SK-N-SH treated with all-trans-retinoic acid at 6 μM for 48 hours (cell line): ENCODE results near the gene CCR1.

Experiments used
- ATAC-seq: fragments of 200-7000 bp; cut with Tn5 transposase; 3 replicates; pipeline ENCODE4 v1.9.1; 2020; ENCODE audit warnings: mild to moderate bottlenecking, moderate library complexity
- ARNTL ChIP-seq: fragments of 450-650 bp; formaldehyde crosslinking; IDR thresholded peaks from 2 replicates; pipeline ENCODE4 v1.5.0; 2020; ENCODE audit warnings: low read depth, mild to moderate bottlenecking, moderate library complexity, borderline replicate concordance
- BACH2 ChIP-seq: fragments of 250-450 bp; sonication (Bioruptor Pico); IDR thresholded peaks from 2 replicates; pipeline ENCODE4 v1.9.0; 2021; ENCODE audit warnings: mild to moderate bottlenecking, borderline replicate concordance
- CSDC2 ChIP-seq: fragments of 250-450 bp; sonication (Bioruptor Pico); IDR thresholded peaks from 2 replicates; pipeline ENCODE4 v1.5.0; 2020; ENCODE audit warnings: mild to moderate bottlenecking, moderate library complexity
- ESRRG ChIP-seq: fragments of 250-450 bp; sonication (Bioruptor Pico); IDR thresholded peaks from 2 replicates; pipeline ENCODE4 v1.6.1; 2021; ENCODE audit warnings: mild to moderate bottlenecking
- GLIS3 ChIP-seq: fragments of 250-450 bp; sonication (Bioruptor Pico); IDR thresholded peaks from 2 replicates; pipeline ENCODE4 v1.5.0; 2020; ENCODE audit warnings: mild to moderate bottlenecking, moderate library complexity
- ISL1 ChIP-seq: fragments of 250-450 bp; sonication (Bioruptor Pico); IDR thresholded peaks from 2 replicates; pipeline ENCODE4 v2.1.2; 2022; ENCODE audit warnings: mild to moderate bottlenecking, moderate library complexity
- PPARA ChIP-seq: fragments of 250-450 bp; sonication (Bioruptor Pico); IDR thresholded peaks from 2 replicates; pipeline ENCODE4 v1.5.0; 2020; ENCODE audit warnings: mild to moderate bottlenecking, borderline replicate concordance
- RARB ChIP-seq: fragments of 250-450 bp; sonication (Bioruptor Pico); IDR thresholded peaks from 2 replicates; pipeline ENCODE4 v1.8.0; 2021; ENCODE audit warnings: mild to moderate bottlenecking, moderate library complexity
- TCF4 ChIP-seq: fragments of 250-450 bp; sonication (Bioruptor Pico); IDR thresholded peaks from 2 replicates; pipeline ENCODE4 v1.8.0; 2021; ENCODE audit warnings: mild to moderate bottlenecking, moderate library complexity, borderline replicate concordance
- TOX ChIP-seq: fragments of 250-450 bp; sonication (Bioruptor Pico); IDR thresholded peaks from 2 replicates; pipeline ENCODE4 v1.8.0; 2021; ENCODE audit warnings: mild to moderate bottlenecking, moderate library complexity, borderline replicate concordance
- ZC3H10 ChIP-seq: fragments of 250-450 bp; sonication (Bioruptor Pico); IDR thresholded peaks from 2 replicates; pipeline ENCODE4 v1.5.1; 2021; ENCODE audit warnings: mild to moderate bottlenecking, moderate library complexity
- ZFP3 ChIP-seq: fragments of 250-450 bp; sonication (Bioruptor Pico); IDR thresholded peaks from 2 replicates; pipeline ENCODE4 v1.5.0; 2020; ENCODE audit warnings: mild to moderate bottlenecking, moderate library complexity
- ZNF565 ChIP-seq: fragments of 450-650 bp; formaldehyde crosslinking; conservative IDR thresholded peaks from 2 replicates; pipeline ENCODE4 v1.5.0; 2020; ENCODE audit warnings: low read depth, mild to moderate bottlenecking, moderate library complexity
- ZNF70 ChIP-seq: fragments of 450-650 bp; formaldehyde crosslinking; IDR thresholded peaks from 2 replicates; pipeline ENCODE4 v1.5.0; 2020; ENCODE audit warnings: mild to moderate bottlenecking, moderate library complexity
- ZNF8 ChIP-seq: fragments of 450-650 bp; formaldehyde crosslinking; IDR thresholded peaks from 2 replicates; pipeline ENCODE4 v1.5.0; 2020; ENCODE audit warnings: mild to moderate bottlenecking, moderate library complexity
- TF ChIP-seq, protein P1 (sequence below): fragments of 250-450 bp; sonication (Bioruptor Pico); IDR thresholded peaks from 2 replicates; pipeline ENCODE4 v1.5.1; 2021; ENCODE audit warnings: mild to moderate bottlenecking, moderate library complexity
- TF ChIP-seq, protein P2 (sequence below): fragments of 250-450 bp; sonication (Bioruptor Pico); IDR thresholded peaks from 2 replicates; pipeline ENCODE4 v1.8.0; 2020; ENCODE audit warnings: mild to moderate bottlenecking, moderate library complexity, borderline replicate concordance
- TF ChIP-seq, protein P3 (sequence below): fragments of 250-450 bp; sonication (Bioruptor Pico); IDR thresholded peaks from 2 replicates; pipeline ENCODE4 v1.8.0; 2021; ENCODE audit warnings: low read depth, mild to moderate bottlenecking, moderate library complexity, borderline replicate concordance
- TF ChIP-seq, protein P4 (sequence below): fragments of 250-450 bp; sonication (Bioruptor Pico); IDR thresholded peaks from 2 replicates; pipeline ENCODE4 v1.5.0; 2020; ENCODE audit warnings: mild to moderate bottlenecking, moderate library complexity

The CCR1 gene

DNA sequence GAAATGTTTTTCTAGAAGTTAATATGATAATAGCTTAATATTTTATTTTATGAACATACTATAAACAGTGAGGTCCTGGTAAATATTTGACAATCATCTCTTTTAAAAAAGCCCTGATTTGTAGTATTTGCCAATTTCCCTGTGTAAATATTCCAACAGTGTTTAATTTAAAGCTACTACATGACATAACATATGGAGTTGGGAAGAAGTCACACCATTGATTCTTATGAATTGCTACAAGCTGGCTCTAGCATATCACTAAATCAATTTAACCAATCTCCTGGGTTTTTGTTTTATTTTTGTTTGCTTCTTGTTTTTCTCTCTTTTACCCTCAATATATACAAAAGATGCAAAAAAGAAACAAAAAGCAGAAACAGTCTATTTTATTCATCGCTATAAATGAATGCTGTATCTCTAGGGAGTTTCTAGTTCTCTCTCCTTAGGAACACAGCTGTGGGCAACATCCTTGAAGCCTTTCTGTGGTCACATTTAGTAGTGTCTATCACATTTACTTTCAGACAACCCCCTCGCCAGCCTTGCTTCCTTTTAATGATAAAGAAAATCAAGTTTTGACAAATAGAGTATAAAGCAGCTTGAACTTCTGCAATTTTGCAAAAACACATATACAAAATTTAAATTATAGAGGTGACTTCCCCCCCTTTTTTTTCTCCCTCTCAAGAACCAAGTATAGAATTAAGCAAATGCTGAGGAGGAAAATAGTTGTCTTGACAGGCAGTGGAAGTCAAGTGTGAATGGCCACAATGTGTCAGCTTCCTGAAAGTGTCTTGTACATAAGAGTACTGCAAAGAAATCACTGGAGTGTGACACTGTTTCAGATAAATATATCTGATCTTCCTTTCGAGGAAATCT lies 21.4 kb downstream of the CCR1 start (continued):
- TF ChIP-seq, protein P1, sequence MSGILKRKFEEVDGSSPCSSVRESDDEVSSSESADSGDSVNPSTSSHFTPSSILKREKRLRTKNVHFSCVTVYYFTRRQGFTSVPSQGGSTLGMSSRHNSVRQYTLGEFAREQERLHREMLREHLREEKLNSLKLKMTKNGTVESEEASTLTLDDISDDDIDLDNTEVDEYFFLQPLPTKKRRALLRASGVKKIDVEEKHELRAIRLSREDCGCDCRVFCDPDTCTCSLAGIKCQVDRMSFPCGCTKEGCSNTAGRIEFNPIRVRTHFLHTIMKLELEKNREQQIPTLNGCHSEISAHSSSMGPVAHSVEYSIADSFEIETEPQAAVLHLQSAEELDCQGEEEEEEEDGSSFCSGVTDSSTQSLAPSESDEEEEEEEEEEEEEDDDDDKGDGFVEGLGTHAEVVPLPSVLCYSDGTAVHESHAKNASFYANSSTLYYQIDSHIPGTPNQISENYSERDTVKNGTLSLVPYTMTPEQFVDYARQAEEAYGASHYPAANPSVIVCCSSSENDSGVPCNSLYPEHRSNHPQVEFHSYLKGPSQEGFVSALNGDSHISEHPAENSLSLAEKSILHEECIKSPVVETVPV: no peak
- TF ChIP-seq ARNTL (CRISPR knock-in tag) (no peak), ZNF70 (CRISPR knock-in tag) (no peak), BACH2 (CRISPR knock-in tag) (no peak)
- TF ChIP-seq, protein P2, sequence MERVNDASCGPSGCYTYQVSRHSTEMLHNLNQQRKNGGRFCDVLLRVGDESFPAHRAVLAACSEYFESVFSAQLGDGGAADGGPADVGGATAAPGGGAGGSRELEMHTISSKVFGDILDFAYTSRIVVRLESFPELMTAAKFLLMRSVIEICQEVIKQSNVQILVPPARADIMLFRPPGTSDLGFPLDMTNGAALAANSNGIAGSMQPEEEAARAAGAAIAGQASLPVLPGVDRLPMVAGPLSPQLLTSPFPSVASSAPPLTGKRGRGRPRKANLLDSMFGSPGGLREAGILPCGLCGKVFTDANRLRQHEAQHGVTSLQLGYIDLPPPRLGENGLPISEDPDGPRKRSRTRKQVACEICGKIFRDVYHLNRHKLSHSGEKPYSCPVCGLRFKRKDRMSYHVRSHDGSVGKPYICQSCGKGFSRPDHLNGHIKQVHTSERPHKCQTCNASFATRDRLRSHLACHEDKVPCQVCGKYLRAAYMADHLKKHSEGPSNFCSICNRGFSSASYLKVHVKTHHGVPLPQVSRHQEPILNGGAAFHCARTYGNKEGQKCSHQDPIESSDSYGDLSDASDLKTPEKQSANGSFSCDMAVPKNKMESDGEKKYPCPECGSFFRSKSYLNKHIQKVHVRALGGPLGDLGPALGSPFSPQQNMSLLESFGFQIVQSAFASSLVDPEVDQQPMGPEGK (CRISPR knock-in tag): no peak
- TF ChIP-seq, all 23 proteins: peak for 0

DNA sequence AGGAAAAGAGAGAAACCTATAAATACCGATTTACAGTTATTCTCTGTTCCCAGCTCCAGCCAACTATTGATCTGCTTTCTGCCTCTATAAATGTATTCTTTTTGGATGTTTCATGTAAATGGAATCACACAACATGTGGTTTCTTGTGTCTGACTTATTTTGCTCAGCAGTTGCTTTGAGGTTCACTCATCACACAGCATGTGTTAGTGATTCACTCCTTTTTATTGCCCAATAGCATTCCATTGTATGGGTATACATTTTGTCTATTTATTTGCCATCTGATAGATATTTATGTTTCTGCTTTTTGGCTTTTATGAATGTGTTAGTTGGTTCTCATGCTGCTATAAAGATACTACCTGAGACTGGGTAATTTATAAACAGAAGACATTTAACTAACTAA lies 23.6 kb downstream of the CCR1 start:
- no peak for ATAC-seq
- TF ChIP-seq ZFP3 (CRISPR knock-in tag) (no peak), ZNF565 (CRISPR knock-in tag) (no peak), ESRRG (CRISPR knock-in tag) (no peak), TCF4 (CRISPR knock-in tag) (no peak), RARB (no peak), PPARA (no peak), ZC3H10 (CRISPR knock-in tag) (no peak), ZNF70 (CRISPR knock-in tag) (no peak), CSDC2 (CRISPR knock-in tag) (no peak), ZNF8 (CRISPR knock-in tag) (no peak), ISL1 (no peak), TOX (CRISPR knock-in tag) (no peak), BACH2 (CRISPR knock-in tag) (no peak), GLIS3 (no peak)
- TF ChIP-seq, protein P2 (CRISPR knock-in tag): no peak
- TF ChIP-seq, protein P3, sequence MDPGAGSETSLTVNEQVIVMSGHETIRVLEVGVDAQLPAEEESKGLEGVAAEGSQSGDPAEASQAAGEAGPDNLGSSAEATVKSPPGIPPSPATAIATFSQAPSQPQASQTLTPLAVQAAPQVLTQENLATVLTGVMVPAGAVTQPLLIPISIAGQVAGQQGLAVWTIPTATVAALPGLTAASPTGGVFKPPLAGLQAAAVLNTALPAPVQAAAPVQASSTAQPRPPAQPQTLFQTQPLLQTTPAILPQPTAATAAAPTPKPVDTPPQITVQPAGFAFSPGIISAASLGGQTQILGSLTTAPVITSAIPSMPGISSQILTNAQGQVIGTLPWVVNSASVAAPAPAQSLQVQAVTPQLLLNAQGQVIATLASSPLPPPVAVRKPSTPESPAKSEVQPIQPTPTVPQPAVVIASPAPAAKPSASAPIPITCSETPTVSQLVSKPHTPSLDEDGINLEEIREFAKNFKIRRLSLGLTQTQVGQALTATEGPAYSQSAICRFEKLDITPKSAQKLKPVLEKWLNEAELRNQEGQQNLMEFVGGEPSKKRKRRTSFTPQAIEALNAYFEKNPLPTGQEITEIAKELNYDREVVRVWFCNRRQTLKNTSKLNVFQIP (CRISPR knock-in tag): no peak
- TF ChIP-seq, protein P4, sequence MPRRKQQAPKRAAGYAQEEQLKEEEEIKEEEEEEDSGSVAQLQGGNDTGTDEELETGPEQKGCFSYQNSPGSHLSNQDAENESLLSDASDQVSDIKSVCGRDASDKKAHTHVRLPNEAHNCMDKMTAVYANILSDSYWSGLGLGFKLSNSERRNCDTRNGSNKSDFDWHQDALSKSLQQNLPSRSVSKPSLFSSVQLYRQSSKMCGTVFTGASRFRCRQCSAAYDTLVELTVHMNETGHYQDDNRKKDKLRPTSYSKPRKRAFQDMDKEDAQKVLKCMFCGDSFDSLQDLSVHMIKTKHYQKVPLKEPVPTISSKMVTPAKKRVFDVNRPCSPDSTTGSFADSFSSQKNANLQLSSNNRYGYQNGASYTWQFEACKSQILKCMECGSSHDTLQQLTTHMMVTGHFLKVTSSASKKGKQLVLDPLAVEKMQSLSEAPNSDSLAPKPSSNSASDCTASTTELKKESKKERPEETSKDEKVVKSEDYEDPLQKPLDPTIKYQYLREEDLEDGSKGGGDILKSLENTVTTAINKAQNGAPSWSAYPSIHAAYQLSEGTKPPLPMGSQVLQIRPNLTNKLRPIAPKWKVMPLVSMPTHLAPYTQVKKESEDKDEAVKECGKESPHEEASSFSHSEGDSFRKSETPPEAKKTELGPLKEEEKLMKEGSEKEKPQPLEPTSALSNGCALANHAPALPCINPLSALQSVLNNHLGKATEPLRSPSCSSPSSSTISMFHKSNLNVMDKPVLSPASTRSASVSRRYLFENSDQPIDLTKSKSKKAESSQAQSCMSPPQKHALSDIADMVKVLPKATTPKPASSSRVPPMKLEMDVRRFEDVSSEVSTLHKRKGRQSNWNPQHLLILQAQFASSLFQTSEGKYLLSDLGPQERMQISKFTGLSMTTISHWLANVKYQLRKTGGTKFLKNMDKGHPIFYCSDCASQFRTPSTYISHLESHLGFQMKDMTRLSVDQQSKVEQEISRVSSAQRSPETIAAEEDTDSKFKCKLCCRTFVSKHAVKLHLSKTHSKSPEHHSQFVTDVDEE: no peak

DNA sequence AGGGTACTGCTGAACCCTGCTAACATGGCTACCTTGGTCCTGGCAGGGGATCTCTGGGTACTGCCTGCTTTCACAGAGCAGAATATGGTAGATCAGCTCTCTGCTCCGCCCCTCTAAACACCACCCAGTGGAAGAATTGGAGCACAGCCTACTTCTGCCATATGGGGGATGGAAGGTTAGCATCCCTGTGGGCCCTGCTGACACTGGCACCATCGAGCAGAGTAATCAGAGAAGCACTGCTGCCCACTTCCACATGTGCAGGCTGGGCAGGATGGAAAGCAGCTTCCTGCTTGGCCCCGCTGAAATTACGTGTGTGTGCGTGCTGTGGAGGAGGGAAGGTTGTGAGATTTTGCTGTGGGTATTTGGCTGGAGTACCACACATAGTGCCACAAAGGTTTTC lies 24.8 kb downstream of the CCR1 start:
- ATAC-seq: no peak
- TF ChIP-seq ARNTL (CRISPR knock-in tag): no peak
- TF ChIP-seq ZNF8 (CRISPR knock-in tag): no peak
- no peak for TF ChIP-seq RARB
- TF ChIP-seq TOX (CRISPR knock-in tag): no peak
- TF ChIP-seq, protein P3 (CRISPR knock-in tag): no peak
- TF ChIP-seq ISL1: no peak
